Trophoblast cell (in vitro differentiated cells and primary cell): ENCODE measurements around the gene KIF13A.

Experiments used
- DNase-seq, 2 donors: peaks; one replicate each; pipeline ENCODE4 v3.0.0-alpha.2; 2016
- H2AFZ ChIP-seq: 2 replicates; pipeline ENCODE4 v1.6.1; 2013; ENCODE audit warnings: low read length, moderate library complexity, mild to moderate bottlenecking; ENCODE audit not compliant: insufficient read depth, poor library complexity
- H2AK5ac ChIP-seq: 2 replicates; pipeline ENCODE4 v1.6.1; 2013; ENCODE audit warnings: mild to moderate bottlenecking, low read length
- H2BK120ac ChIP-seq: 2 replicates; pipeline ENCODE4 v1.6.1; 2013; ENCODE audit warnings: low read length, mild to moderate bottlenecking, moderate library complexity; ENCODE audit not compliant: insufficient read depth, poor library complexity
- H2BK12ac ChIP-seq: 2 replicates; pipeline ENCODE4 v1.6.1; 2013; ENCODE audit warnings: mild to moderate bottlenecking, low read length, moderate library complexity
- H2BK5ac ChIP-seq: 2 replicates; pipeline ENCODE4 v1.6.1; 2013; ENCODE audit warnings: low read length, low read depth, moderate library complexity, mild to moderate bottlenecking; ENCODE audit not compliant: poor library complexity
- H3K14ac ChIP-seq: 2 replicates; pipeline ENCODE4 v1.6.1; 2013; ENCODE audit warnings: mild to moderate bottlenecking, low read length
- H3K18ac ChIP-seq: 2 replicates; pipeline ENCODE4 v1.6.1; 2013; ENCODE audit warnings: mild to moderate bottlenecking, low read length
- H3K23ac ChIP-seq: 2 replicates; pipeline ENCODE4 v1.6.1; 2013; ENCODE audit warnings: low read length
- H3K27ac ChIP-seq: 2 replicates; pipeline ENCODE4 v1.5.1; 2013; ENCODE audit warnings: low read depth, mild to moderate bottlenecking, inconsistent platforms, low read length, moderate library complexity
- H3K27me3 ChIP-seq: 2 replicates; pipeline ENCODE4 v1.6.1; 2013; ENCODE audit warnings: inconsistent platforms, mild to moderate bottlenecking, low read length, moderate library complexity; ENCODE audit not compliant: insufficient read depth
- H3K36me3 ChIP-seq, 2 experiments: 1 replicate in 1 of 2; 2 replicates in 1 of 2; pipeline ENCODE4 v1.6.1; 2013; ENCODE audit warnings: low read length in 2 of 2, mild to moderate bottlenecking in 2 of 2, moderate library complexity in 1 of 2; ENCODE audit not compliant: insufficient read depth in 2 of 2, control insufficient read depth in 1 of 2
- H3K4ac ChIP-seq: 2 replicates; pipeline ENCODE4 v1.6.1; 2013; ENCODE audit warnings: low read depth, mild to moderate bottlenecking, low read length, moderate library complexity
- H3K4me1 ChIP-seq, 2 experiments: 1 replicate in 1 of 2; 2 replicates in 1 of 2; pipeline ENCODE4 v1.6.1; 2013; ENCODE audit warnings: low read length in 2 of 2, mild to moderate bottlenecking in 2 of 2, moderate library complexity in 1 of 2; ENCODE audit not compliant: insufficient read depth in 2 of 2, control insufficient read depth in 1 of 2
- H3K4me2 ChIP-seq: 2 replicates; pipeline ENCODE4 v1.6.1; 2013; ENCODE audit warnings: inconsistent platforms, mild to moderate bottlenecking, low read length, moderate library complexity
- H3K4me3 ChIP-seq: 2 replicates; pipeline ENCODE4 v1.5.1; 2013; ENCODE audit warnings: mild to moderate bottlenecking, low read depth, low read length, inconsistent platforms
- H3K79me1 ChIP-seq: one replicate; pipeline ENCODE4 v1.6.1; 2013; ENCODE audit warnings: low read length
- H3K79me2 ChIP-seq: 2 replicates; pipeline ENCODE4 v1.6.1; 2013; ENCODE audit warnings: low read length, mild to moderate bottlenecking; ENCODE audit not compliant: control insufficient read depth, insufficient read depth, poor library complexity
- H3K9ac ChIP-seq: 2 replicates; pipeline ENCODE4 v1.6.1; 2013; ENCODE audit warnings: mild to moderate bottlenecking, low read length
- H3K9me3 ChIP-seq: 2 replicates; pipeline ENCODE4 v1.6.1; 2013; ENCODE audit warnings: low read depth, mild to moderate bottlenecking, control low read depth, inconsistent platforms, low read length; ENCODE audit not compliant: insufficient read depth
- H4K12ac ChIP-seq: 2 replicates; pipeline ENCODE4 v1.6.1; 2013; ENCODE audit warnings: low read depth, mild to moderate bottlenecking, low read length, moderate library complexity
- H4K8ac ChIP-seq: 2 replicates; pipeline ENCODE4 v1.6.1; 2013; ENCODE audit warnings: low read depth, mild to moderate bottlenecking, low read length, moderate library complexity
- H4K91ac ChIP-seq: one replicate; pipeline ENCODE4 v1.6.1; 2013; ENCODE audit warnings: low read depth, mild to moderate bottlenecking, low read length, moderate library complexity
- WGBS: extraction: QIAGEN DNeasy Blood & Tissue Kit; methylation state at CpG from one replicate; pipeline ENCODE4 v1.1.7; 2013; ENCODE audit warnings: missing lambda C conversion rate; ENCODE audit not compliant: insufficient read length, insufficient coverage; ENCODE audit errors: extremely low coverage; 5-methylcytosine and 5-hydroxymethylcytosine counted together

The KIF13A gene

GRCh38 chr6:17962436-17963031 is 24.9 kb downstream of the KIF13A start:
- Histone ChIP-seq H3K4me1 (peaks cover 2 to 8% of the 10 kb centered on the region in 2 experiments), H3K9me3 (no peaks in the 10 kb centered on the region), H2AK5ac (no peak overlapping the region), H2BK12ac (peak overlapping the region; percentile 64), H3K9ac (no peak overlapping the region), H3K27ac (peak overlapping the region; percentile 41), H3K4me3 (no peak overlapping the region), H3K4me2 (no peak overlapping the region), H3K36me3 (peaks cover 0 to 2% of the 10 kb centered on the region in 2 experiments), H4K91ac (no peak overlapping the region), H4K12ac (no peak overlapping the region), H3K18ac (no peak overlapping the region), H2BK120ac (no peak overlapping the region), H3K27me3 (no peaks in the 10 kb centered on the region), H3K14ac (no peak overlapping the region), H3K23ac (no peak overlapping the region), H3K79me1 (peaks cover 4% of the 10 kb centered on the region), H2BK5ac (no peak overlapping the region), H2AFZ (no peak overlapping the region), H4K8ac (no peak overlapping the region), H3K4ac (no peak overlapping the region), H3K79me2 (no peaks in the 10 kb centered on the region)
- DNase-seq = peak; percentile 26 to 38
- WGBS = no CpG with 5 or more reads among the region's 6 CpGs

GRCh38 chr6:17959302-17959701 is 28.1 kb downstream of the KIF13A start:
- DNase-seq = no peak
- H3K79me2 ChIP-seq = no peaks in the 10 kb centered on the region
- H3K27ac ChIP-seq = no peak overlapping the region
- H3K4me2 ChIP-seq = no peak overlapping the region
- WGBS = no CpG with 5 or more reads among the region's 1 CpG
- H4K8ac ChIP-seq = no peak overlapping the region
- H3K36me3 ChIP-seq = peaks cover 0 to 4% of the 10 kb centered on the region in 2 experiments
- no peak overlapping the region for H2BK12ac ChIP-seq
- no peak overlapping the region for H4K12ac ChIP-seq
- H2AFZ ChIP-seq = no peak overlapping the region
- no peak overlapping the region for H3K9ac ChIP-seq
- no peak overlapping the region for H3K4me3 ChIP-seq
- no peak overlapping the region for H2AK5ac ChIP-seq
- H3K18ac ChIP-seq = no peak overlapping the region
- H3K4me1 ChIP-seq = peaks cover 2 to 8% of the 10 kb centered on the region in 2 experiments
- no peak overlapping the region for H3K4ac ChIP-seq
- H2BK5ac ChIP-seq = no peak overlapping the region
- no peak overlapping the region for H4K91ac ChIP-seq
- H3K23ac ChIP-seq = no peak overlapping the region
- H3K27me3 ChIP-seq = no peaks in the 10 kb centered on the region
- peaks cover 2% of the 10 kb centered on the region for H3K79me1 ChIP-seq
- no peak overlapping the region for H2BK120ac ChIP-seq
- no peak overlapping the region for H3K14ac ChIP-seq
- no peaks in the 10 kb centered on the region for H3K9me3 ChIP-seq

GRCh38 chr6:17957904-17958620 is 29.4 kb downstream of the KIF13A start:
- WGBS = no CpG with 5 or more reads among the region's 4 CpGs
- Histone ChIP-seq H2BK12ac (no peak overlapping the region), H4K12ac (no peak overlapping the region), H2AK5ac (no peak overlapping the region), H3K14ac (no peak overlapping the region), H3K4me3 (no peak overlapping the region), H3K9ac (no peak overlapping the region), H2AFZ (no peak overlapping the region), H3K27me3 (no peaks in the 10 kb centered on the region), H3K18ac (no peak overlapping the region), H2BK120ac (no peak overlapping the region), H3K4me1 (peaks cover 2 to 10% of the 10 kb centered on the region in 2 experiments), H3K79me1 (no peaks in the 10 kb centered on the region), H3K9me3 (no peaks in the 10 kb centered on the region), H3K4me2 (no peak overlapping the region), H3K27ac (no peak overlapping the region), H4K8ac (no peak overlapping the region), H3K79me2 (peaks cover 2% of the 10 kb centered on the region), H3K4ac (no peak overlapping the region), H4K91ac (no peak overlapping the region), H3K36me3 (peaks cover 1 to 5% of the 10 kb centered on the region in 2 experiments), H3K23ac (no peak overlapping the region), H2BK5ac (no peak overlapping the region)
- DNase-seq = no peak

GRCh38 chr6:17957498-17957897 is 29.9 kb downstream of the KIF13A start:
- peak overlapping the region; percentile 34 for H3K14ac ChIP-seq
- peak overlapping the region; percentile 53 for H3K18ac ChIP-seq
- H3K4ac ChIP-seq = no peak overlapping the region
- no peak overlapping the region for H3K9ac ChIP-seq
- H2BK12ac ChIP-seq = no peak overlapping the region
- no peak overlapping the region for H2BK120ac ChIP-seq
- no peak overlapping the region for H3K27ac ChIP-seq
- H3K79me2 ChIP-seq = peaks cover 2% of the 10 kb centered on the region
- H2AFZ ChIP-seq = no peak overlapping the region
- no peak overlapping the region for H4K8ac ChIP-seq
- DNase-seq = no peak
- WGBS = no CpG with 5 or more reads among the region's 1 CpG
- H2BK5ac ChIP-seq = no peak overlapping the region
- H3K36me3 ChIP-seq = peaks cover 1 to 5% of the 10 kb centered on the region in 2 experiments
- H3K27me3 ChIP-seq = no peaks in the 10 kb centered on the region
- no peak overlapping the region for H2AK5ac ChIP-seq
- no peak overlapping the region for H4K91ac ChIP-seq
- no peak overlapping the region for H3K4me2 ChIP-seq
- no peaks in the 10 kb centered on the region for H3K79me1 ChIP-seq
- no peak overlapping the region for H4K12ac ChIP-seq
- peaks cover 0 to 7% of the 10 kb centered on the region in 2 experiments for H3K4me1 ChIP-seq
- H3K9me3 ChIP-seq = no peaks in the 10 kb centered on the region
- no peak overlapping the region for H3K23ac ChIP-seq
- no peak overlapping the region for H3K4me3 ChIP-seq
